Airway epithelial cell (primary cell): ENCODE results near the gene TMIE. TPM values are rescaled to one million over a fixed set of nuclear protein-coding genes. Genes with fewer than 3 reads are reported as not detected.

Experiments
- total RNA-seq: library from RNA; depleted of rRNA; stranded (reverse); fragments of >200 nt; gene quantifications from 2 replicates; pipeline ENCODE4 v1.2.3, GENCODE V29; 2015

Gene TMIE
- 0.14 TPM in 1 of 2 replicates, not detected in the other for total RNA-seq

GRCh38 chr3:46701181-46701939 lies at the start of gene TMIE:
Gene TMIE (plus strand): TSS chr3:46701392. CDS start chr3:46701488, 96 bp downstream.

GRCh38 chr3:46693038-46693891 lies 7.9 kb upstream of the TMIE start, which contains the start of gene ALS2CL:
Gene ALS2CL (minus strand): TSS chr3:46693679. CDS start chr3:46689440, 4,239 bp downstream.

GRCh38 chr3:46717447-46718231 lies 16.4 kb downstream of the TMIE start, which contains the start of gene PRSS50:
Gene PRSS50 (minus strand): TSS chr3:46717869. CDS start chr3:46717824, 45 bp downstream.

Other genes starting within 250 kb of the TMIE start
- 0.07 TPM in 1 of 2 replicates, not detected in the other for gene LTF, start 236.5 kb upstream of the TMIE start, total RNA-seq
- not detected in 2 replicates for gene RTP3, start 203.4 kb upstream of the TMIE start, total RNA-seq
- not detected in 2 replicates for gene LRRC2, start 135.1 kb upstream of the TMIE start, total RNA-seq
- not detected in 2 replicates for gene FAM240A, start 88.9 kb upstream of the TMIE start, total RNA-seq
- gene ALS2CL, start 7.7 kb upstream of the TMIE start, total RNA-seq, result 49.5 and 57.3 TPM in 2 replicates
- not detected in 2 replicates for gene PRSS50, start 16.5 kb downstream of the TMIE start, total RNA-seq
- not detected in 2 replicates for gene MYL3, start 162.1 kb downstream of the TMIE start, total RNA-seq
- gene PTH1R, start 176.3 kb downstream of the TMIE start, total RNA-seq, result not detected in 2 replicates